GM12878 (cell line): Measurements from ENCODE around the gene FAP.

Source experiments
- CTCF ChIP-seq, 3 experiments: IDR thresholded peaks in 2 of 3; conservative IDR thresholded peaks in 1 of 3; 2 replicates each; pipeline ENCODE4 v1.5.1; 2011; ENCODE audit warnings: low read depth in 3 of 3, low read length in 3 of 3, mild to moderate bottlenecking in 3 of 3, control low read depth in 2 of 3, moderate library complexity in 2 of 3, inconsistent platforms in 1 of 3, mixed read lengths in 1 of 3; ENCODE audit not compliant: control insufficient read depth in 2 of 3, insufficient read depth in 1 of 3; ENCODE audit errors: extremely low read depth in 1 of 3
- HDAC6 ChIP-seq: fragments of 200-600 bp; sonication (generic); IDR thresholded peaks from one replicate; pipeline ENCODE4 v1.8.0; 2017; ENCODE audit warnings: antibody characterized with exemption; ENCODE audit not compliant: unreplicated experiment
- POLR2AphosphoS5 ChIP-seq: IDR thresholded peaks from 2 replicates; pipeline ENCODE4 v1.6.1; 2011; ENCODE audit warnings: mild to moderate bottlenecking, low read length, inconsistent platforms
- REST ChIP-seq: IDR thresholded peaks from 2 replicates; pipeline ENCODE4 v1.6.1; 2012; ENCODE audit warnings: mild to moderate bottlenecking, low read depth, low read length
- SIN3A ChIP-seq: IDR thresholded peaks from 2 replicates; pipeline ENCODE4 v1.6.1; 2012; ENCODE audit warnings: low read depth, low read length, improper control_type of control experiment
- SMC3 ChIP-seq: IDR thresholded peaks from 2 replicates; pipeline ENCODE4 v1.6.1; 2011; ENCODE audit warnings: low read length, improper control_type of control experiment, borderline replicate concordance
- YY1 ChIP-seq: IDR thresholded peaks from 2 replicates; pipeline ENCODE4 v1.6.1; 2011; ENCODE audit warnings: low read depth, mild to moderate bottlenecking, low read length

- TF ChIP-seq HDAC6 = no peak
- no peak for TF ChIP-seq SIN3A
- no peak for TF ChIP-seq REST
- peak in 1 of 3 experiments; percentile 6; a peak in 1 of 6 replicates for TF ChIP-seq CTCF (IDR thresholded peaks at IDR 0.05 in 2 of 3, conservative IDR thresholded peaks at IDR 0.05 in 1 of 3; ENCODE audit: control insufficient read depth in 2 of 3, extremely low read depth in 1 of 3, insufficient read depth in 1 of 3, low read depth in 3 of 3, low read length in 3 of 3)
- no peak for TF ChIP-seq SMC3
- no peak for TF ChIP-seq POLR2AphosphoS5
- no peak for TF ChIP-seq YY1
Measured at GRCh38 chr2:162143969-162144368, 99.3 kb downstream of the FAP start.
